ENCODE data around the gene IRF2BP1. TPM values are rescaled to one million over a fixed set of nuclear protein-coding genes. Genes with fewer than 3 reads are reported as not detected.

The IRF2BP1 gene
- polyA plus RNA-seq, 2 of the 4 experiments (the other 2 are of a cell fraction) = 10.9 to 23.1 TPM

- TF ChIP-seq REST (IDR thresholded peaks at IDR 0.05) (no peak), HMGXB4 (CRISPR knock-in tag; IDR thresholded peaks at IDR 0.05; ENCODE audit: borderline replicate concordance) (no peak), KDM1A (IDR thresholded peaks at IDR 0.05; ENCODE audit: low read depth) (no peak), ZFP36 (IDR thresholded peaks at IDR 0.05; ENCODE audit: borderline replicate concordance, partially characterized antibody) (no peak), RFX5 (IDR thresholded peaks at IDR 0.05) (no peak), MAFK (IDR thresholded peaks at IDR 0.05; ENCODE audit: partially characterized antibody) (no peak), FOSL2 (IDR thresholded peaks at IDR 0.05) (no peak), FOSL2 (CRISPR knock-in tag; IDR thresholded peaks at IDR 0.05) (no peak), EP300 (IDR thresholded peaks at IDR 0.05) (no peak)
Observed at GRCh38 chr19:45890877-45891276, 4.9 kb upstream of the IRF2BP1 start (continued).

- Histone ChIP-seq H3K4me1 (peaks cover 14% of the 10 kb centered on the region), H3K4me2 (no peak overlapping the region), H3K4me3 (no peak overlapping the region), H3K9me3 (no peaks in the 10 kb centered on the region), H3K27ac (no peak overlapping the region)
- ATAC-seq (no peak), FAIRE-seq (no peak), DNase-seq (ENCODE audit: low read depth in 1 of 2, low spot score in 1 of 2) (no peak)
- 62% methylated on average over 6 of the region's 6 CpGs for WGBS (ENCODE audit: missing lambda C conversion rate)
- CTCF ChIA-PET = interaction anchor here (0.6 to 12.8 kb wide), 3 partner anchors 22 to 494 kb away, joined by 3 to 315 read pairs (median 3); partner anchors contain the start of genes FOXA3 and SYMPK
- POLR2A ChIA-PET = interaction anchor here (1.2 kb wide), 1 partner anchor 14 kb away, joined by 5 read pairs; the partner anchor contains the start of gene MYPOP
- TF ChIP-seq CHD2 (IDR thresholded peaks at IDR 0.05; ENCODE audit: low read length, partially characterized antibody) (no peak), ZSCAN20 (CRISPR knock-in tag; IDR thresholded peaks at IDR 0.05) (no peak), NFE2L2 (conservative IDR thresholded peaks at IDR 0.05; ENCODE audit: low read length) (no peak), GATA3 (IDR thresholded peaks at IDR 0.05; ENCODE audit: borderline replicate concordance) (no peak), CBX2 (IDR thresholded peaks at IDR 0.05; ENCODE audit: borderline replicate concordance, low read depth) (no peak), MAX (IDR thresholded peaks at IDR 0.05) (no peak), RAD21 (conservative IDR thresholded peaks at IDR 0.05 in 1 of 2, IDR thresholded peaks at IDR 0.05 in 1 of 2) (no peak), ZNF302 (CRISPR knock-in tag; IDR thresholded peaks at IDR 0.05) (no peak), HDAC2 (IDR thresholded peaks at IDR 0.05) (no peak), REST (IDR thresholded peaks at IDR 0.05) (no peak), MAFK (IDR thresholded peaks at IDR 0.05; ENCODE audit: partially characterized antibody) (no peak), FOSB (CRISPR knock-in tag; IDR thresholded peaks at IDR 0.05) (no peak), FOXS1 (CRISPR knock-in tag; IDR thresholded peaks at IDR 0.05) (no peak), JUN (IDR thresholded peaks at IDR 0.05) (no peak), RFX5 (IDR thresholded peaks at IDR 0.05) (no peak)
Observed at GRCh38 chr19:45889210-45889885, 3.4 kb upstream of the IRF2BP1 start.

Data from A549 (cell line).